ENCODE results near the gene PTCSC3. TPM values are rescaled to one million over a fixed set of nuclear protein-coding genes. Genes with fewer than 3 reads are reported as not detected.

The PTCSC3 gene
- total RNA-seq, 1 donor from 2014 or later, result not detected

DNA sequence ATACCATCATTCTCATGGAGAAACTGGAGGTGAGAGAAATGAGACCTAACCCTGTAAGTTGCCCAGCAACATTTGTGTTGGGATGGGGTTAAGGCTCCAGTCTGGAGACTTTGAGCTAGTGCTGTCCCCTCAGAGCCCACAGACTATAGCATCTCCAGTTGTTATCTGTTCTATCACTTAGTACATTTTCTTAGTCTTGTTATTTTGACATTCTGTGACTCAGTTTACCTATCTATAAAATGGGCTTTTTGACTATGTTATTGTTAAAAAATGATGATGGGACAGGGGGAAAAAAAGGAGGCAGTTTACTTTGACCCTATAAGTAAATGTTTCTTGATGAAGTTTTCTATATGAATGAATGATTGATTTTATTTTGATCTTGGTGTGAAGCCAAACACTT is 45.8 kb upstream of the PTCSC3 start:
- H3K4me3 Mint-ChIP-seq (ENCODE audit: unreplicated experiment), result no peak overlapping the region
- H3K9me3 Mint-ChIP-seq (ENCODE audit: unreplicated experiment), result no peaks in the 10 kb centered on the region
- DNase-seq (ENCODE audit: low spot score), result no peak
- no peak overlapping the region for H3K27ac Mint-ChIP-seq (ENCODE audit: unreplicated experiment)
- no peaks in the 10 kb centered on the region for H3K36me3 Mint-ChIP-seq (ENCODE audit: low read depth, unreplicated experiment)
- H3K27me3 Mint-ChIP-seq (ENCODE audit: unreplicated experiment), result no peaks in the 10 kb centered on the region
- no peaks in the 10 kb centered on the region for H3K4me1 Mint-ChIP-seq (ENCODE audit: unreplicated experiment)
- TF ChIP-seq, protein P1, sequence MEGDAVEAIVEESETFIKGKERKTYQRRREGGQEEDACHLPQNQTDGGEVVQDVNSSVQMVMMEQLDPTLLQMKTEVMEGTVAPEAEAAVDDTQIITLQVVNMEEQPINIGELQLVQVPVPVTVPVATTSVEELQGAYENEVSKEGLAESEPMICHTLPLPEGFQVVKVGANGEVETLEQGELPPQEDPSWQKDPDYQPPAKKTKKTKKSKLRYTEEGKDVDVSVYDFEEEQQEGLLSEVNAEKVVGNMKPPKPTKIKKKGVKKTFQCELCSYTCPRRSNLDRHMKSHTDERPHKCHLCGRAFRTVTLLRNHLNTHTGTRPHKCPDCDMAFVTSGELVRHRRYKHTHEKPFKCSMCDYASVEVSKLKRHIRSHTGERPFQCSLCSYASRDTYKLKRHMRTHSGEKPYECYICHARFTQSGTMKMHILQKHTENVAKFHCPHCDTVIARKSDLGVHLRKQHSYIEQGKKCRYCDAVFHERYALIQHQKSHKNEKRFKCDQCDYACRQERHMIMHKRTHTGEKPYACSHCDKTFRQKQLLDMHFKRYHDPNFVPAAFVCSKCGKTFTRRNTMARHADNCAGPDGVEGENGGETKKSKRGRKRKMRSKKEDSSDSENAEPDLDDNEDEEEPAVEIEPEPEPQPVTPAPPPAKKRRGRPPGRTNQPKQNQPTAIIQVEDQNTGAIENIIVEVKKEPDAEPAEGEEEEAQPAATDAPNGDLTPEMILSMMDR (IDR thresholded peaks at IDR 0.05; ENCODE audit: unreplicated experiment), result no peak

DNA sequence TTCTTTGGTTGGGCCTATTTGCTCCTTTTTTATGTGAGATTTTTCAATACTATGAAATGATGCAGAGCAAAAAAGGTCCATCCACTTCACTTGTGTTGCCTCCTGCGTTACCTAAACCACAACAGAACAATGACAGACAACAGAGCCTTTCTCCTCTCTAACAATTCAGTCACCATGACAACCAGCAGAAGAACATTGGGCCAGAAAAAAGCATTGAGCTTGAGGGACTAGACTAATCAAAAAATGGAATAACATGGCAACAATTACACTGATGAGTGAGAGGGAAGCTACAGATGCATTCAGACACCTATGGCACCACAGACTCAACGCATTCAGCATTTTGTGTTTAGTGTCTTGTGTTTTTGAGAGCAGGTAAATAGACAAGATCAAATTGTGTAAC is 44.6 kb upstream of the PTCSC3 start:
- H3K4me1 Mint-ChIP-seq (ENCODE audit: unreplicated experiment), result no peaks in the 10 kb centered on the region
- peak overlapping the region; percentile 54 for H3K27ac Mint-ChIP-seq (ENCODE audit: unreplicated experiment)
- TF ChIP-seq, protein P1 (IDR thresholded peaks at IDR 0.05; ENCODE audit: unreplicated experiment), result no peak
- H3K36me3 Mint-ChIP-seq (ENCODE audit: low read depth, unreplicated experiment), result no peaks in the 10 kb centered on the region
- no peak overlapping the region for H3K4me3 Mint-ChIP-seq (ENCODE audit: unreplicated experiment)
- no peaks in the 10 kb centered on the region for H3K9me3 Mint-ChIP-seq (ENCODE audit: unreplicated experiment)
- H3K27me3 Mint-ChIP-seq (ENCODE audit: unreplicated experiment), result no peaks in the 10 kb centered on the region
- DNase-seq (ENCODE audit: low spot score), result no peak

DNA sequence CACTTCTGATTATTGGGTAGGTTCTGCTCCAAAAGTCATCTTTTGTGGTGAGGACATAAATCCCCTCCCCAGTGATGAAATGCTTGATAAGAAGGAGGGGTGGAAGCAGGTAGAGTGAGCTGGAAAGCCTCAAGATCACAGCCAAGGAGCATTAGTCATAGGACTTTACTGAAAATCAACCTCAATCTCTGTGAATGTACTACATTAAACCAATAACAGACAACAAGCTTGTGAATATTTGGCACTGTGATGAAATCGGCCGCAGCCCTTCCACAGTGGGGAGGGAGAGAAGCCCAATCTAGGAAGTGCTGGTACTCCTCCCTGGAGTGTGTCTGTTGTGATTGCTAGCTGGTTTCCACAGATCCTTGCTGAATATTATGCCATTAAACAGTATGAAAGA is 41.2 kb upstream of the PTCSC3 start:
- H3K27ac Mint-ChIP-seq (ENCODE audit: unreplicated experiment), result no peak overlapping the region
- H3K9me3 Mint-ChIP-seq (ENCODE audit: unreplicated experiment), result no peaks in the 10 kb centered on the region
- TF ChIP-seq, protein P1 (IDR thresholded peaks at IDR 0.05; ENCODE audit: unreplicated experiment), result no peak
- no peaks in the 10 kb centered on the region for H3K27me3 Mint-ChIP-seq (ENCODE audit: unreplicated experiment)
- H3K4me1 Mint-ChIP-seq (ENCODE audit: unreplicated experiment), result no peaks in the 10 kb centered on the region
- no peak overlapping the region for H3K4me3 Mint-ChIP-seq (ENCODE audit: unreplicated experiment)
- no peak for DNase-seq (ENCODE audit: low spot score)
- no peaks in the 10 kb centered on the region for H3K36me3 Mint-ChIP-seq (ENCODE audit: low read depth, unreplicated experiment)

DNA sequence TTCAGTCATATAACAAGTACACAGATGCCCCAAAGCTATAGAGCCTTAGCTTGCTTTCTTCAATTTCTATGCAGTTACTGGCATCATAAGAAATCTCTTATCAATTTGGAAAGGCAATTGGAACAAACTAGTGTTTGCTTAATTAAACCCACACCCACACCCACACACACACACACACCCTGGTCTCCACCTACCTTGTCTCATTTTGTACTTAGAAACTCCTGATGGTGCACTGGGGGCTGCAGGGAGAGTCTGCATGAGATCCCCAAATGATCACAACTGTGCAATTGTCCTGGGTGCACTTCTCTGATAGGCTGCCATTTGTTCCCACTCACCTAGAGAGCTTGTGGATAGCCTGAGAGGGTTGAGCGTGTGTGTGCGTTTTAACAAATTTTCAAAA is 40.5 kb upstream of the PTCSC3 start:
- H3K4me3 Mint-ChIP-seq (ENCODE audit: unreplicated experiment), result no peak overlapping the region
- TF ChIP-seq, protein P1 (IDR thresholded peaks at IDR 0.05; ENCODE audit: unreplicated experiment), result no peak
- no peak overlapping the region for H3K27ac Mint-ChIP-seq (ENCODE audit: unreplicated experiment)
- no peak for DNase-seq (ENCODE audit: low spot score)
- no peaks in the 10 kb centered on the region for H3K4me1 Mint-ChIP-seq (ENCODE audit: unreplicated experiment)
- H3K27me3 Mint-ChIP-seq (ENCODE audit: unreplicated experiment), result no peaks in the 10 kb centered on the region
- no peaks in the 10 kb centered on the region for H3K9me3 Mint-ChIP-seq (ENCODE audit: unreplicated experiment)
- H3K36me3 Mint-ChIP-seq (ENCODE audit: low read depth, unreplicated experiment), result no peaks in the 10 kb centered on the region

DNA sequence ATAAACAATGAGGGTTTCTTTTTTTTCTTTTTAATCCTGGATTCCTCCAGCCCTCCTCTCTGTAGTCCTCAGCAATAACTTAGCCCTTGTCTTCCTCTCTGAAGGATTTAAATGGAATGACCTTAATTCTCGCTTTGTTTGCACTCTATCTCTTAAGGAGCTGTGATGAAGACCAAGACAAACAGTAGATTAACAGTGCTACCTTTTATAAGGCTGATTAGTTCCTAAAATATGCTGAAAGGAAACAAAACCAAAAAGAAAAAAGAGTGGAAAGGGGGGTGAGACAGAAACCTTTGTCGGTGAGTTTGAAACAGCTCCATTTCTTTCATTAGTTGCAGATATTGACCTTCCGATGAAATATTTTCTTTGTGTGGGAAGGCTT is 38.7 kb upstream of the PTCSC3 start:
- Mint-ChIP-seq H3K36me3 (ENCODE audit: low read depth, unreplicated experiment) (no peaks in the 10 kb centered on the region), H3K4me3 (ENCODE audit: unreplicated experiment) (no peak overlapping the region), H3K9me3 (ENCODE audit: unreplicated experiment) (no peaks in the 10 kb centered on the region), H3K27ac (ENCODE audit: unreplicated experiment) (no peak overlapping the region), H3K4me1 (ENCODE audit: unreplicated experiment) (no peaks in the 10 kb centered on the region), H3K27me3 (ENCODE audit: unreplicated experiment) (no peaks in the 10 kb centered on the region)
- TF ChIP-seq, protein P1 (IDR thresholded peaks at IDR 0.05; ENCODE audit: unreplicated experiment), result no peak
- DNase-seq (ENCODE audit: low spot score), result no peak

All from endothelial cell (in vitro differentiated cells).